Natural killer cell (primary cell): ENCODE data around the gene NUP205. TPM values are rescaled to one million over a fixed set of nuclear protein-coding genes. Genes with fewer than 3 reads are reported as not detected.

ENCODE experiments used
- ATAC-seq, 3 donors: fragments of 150-1000 bp in 2 of 3; fragments of 200-7000 bp in 1 of 3; cut with Tn5 transposase; 1 replicate in 1 of 3; 2 replicates in 2 of 3; pipeline ENCODE4 v1.10.0; 2021; ENCODE audit warnings: mild to moderate bottlenecking in 2 of 3, moderate library complexity in 2 of 3
- DNase-seq, 2 donors: peaks; one replicate each; pipeline versions ENCODE4 v3.0.0 to v3.0.0-alpha.2; 2013 to 2021; ENCODE audit warnings: mixed read lengths in 1 of 2
- H3K27ac ChIP-seq: one replicate; pipeline ENCODE4 v1.5.1; 2013; ENCODE audit warnings: mild to moderate bottlenecking, low read length
- H3K27me3 ChIP-seq: one replicate; pipeline ENCODE4 v1.6.1; 2013; ENCODE audit warnings: low read length; ENCODE audit not compliant: control insufficient read depth, insufficient read depth
- H3K36me3 ChIP-seq: one replicate; pipeline ENCODE4 v1.6.1; 2013; ENCODE audit warnings: low read length; ENCODE audit not compliant: control insufficient read depth, insufficient read depth
- H3K4me1 ChIP-seq: one replicate; pipeline ENCODE4 v1.6.1; 2013; ENCODE audit warnings: low read length; ENCODE audit not compliant: control insufficient read depth, insufficient read depth
- H3K4me3 ChIP-seq: one replicate; pipeline ENCODE4 v1.5.1; 2013; ENCODE audit warnings: low read length
- H3K9me3 ChIP-seq: one replicate; pipeline ENCODE4 v1.6.1; 2013; ENCODE audit warnings: low read length; ENCODE audit not compliant: control insufficient read depth, insufficient read depth
- H3K27ac Mint-ChIP-seq, 2 donors: one replicate each; pipeline ENCODE4 v1.8.0; 2022; ENCODE audit warnings: mild to moderate bottlenecking in 2 of 2, mixed read lengths in 2 of 2, moderate library complexity in 1 of 2
- H3K27me3 Mint-ChIP-seq, 2 donors: one replicate each; pipeline ENCODE4 v1.8.0; 2022; ENCODE audit warnings: low read depth in 2 of 2, mixed read lengths in 2 of 2
- H3K36me3 Mint-ChIP-seq: one replicate; pipeline ENCODE4 v1.8.0; 2022; ENCODE audit warnings: mixed read lengths
- H3K4me1 Mint-ChIP-seq, 2 donors: one replicate each; pipeline ENCODE4 v1.8.0; 2022; ENCODE audit warnings: mixed read lengths in 2 of 2
- H3K4me3 Mint-ChIP-seq: one replicate; pipeline ENCODE4 v1.8.0; 2022; ENCODE audit warnings: mild to moderate bottlenecking, moderate library complexity, mixed read lengths
- H3K9me3 Mint-ChIP-seq, 2 donors: one replicate each; pipeline ENCODE4 v1.8.0; 2022; ENCODE audit warnings: mixed read lengths in 2 of 2
- WGBS: methylation state at CpG from one replicate; pipeline ENCODE4 v1.1.7; 2013; ENCODE audit warnings: missing lambda C conversion rate; ENCODE audit not compliant: insufficient coverage; 5-methylcytosine and 5-hydroxymethylcytosine counted together
- intact Hi-C: fragments of 100-400 bp; cut with micrococcal nuclease; formaldehyde crosslinking; loops from one replicate; pipeline ENCODE4 v1.14.2; 2022
- total RNA-seq, 4 donors: library from RNA; stranded (reverse); fragments of 120-200 nt in 1 of 4; gene quantifications; one replicate each; pipeline versions ENCODE4 v1.2.3 to v1.2.4, GENCODE V29; 2013 to 2022
- TF ChIP-seq, protein P1 (sequence below): fragments of 200-600 bp; IDR thresholded peaks from one replicate; pipeline ENCODE4 v1.8.0; 2022; ENCODE audit warnings: antibody characterized with exemption

The NUP205 gene
- total RNA-seq, 3 donors from 2014 or later (not counting 1 experiment from before 2014, with no cell fraction given), result 45.6 to 55.1 (median 53.7) TPM

DNA sequence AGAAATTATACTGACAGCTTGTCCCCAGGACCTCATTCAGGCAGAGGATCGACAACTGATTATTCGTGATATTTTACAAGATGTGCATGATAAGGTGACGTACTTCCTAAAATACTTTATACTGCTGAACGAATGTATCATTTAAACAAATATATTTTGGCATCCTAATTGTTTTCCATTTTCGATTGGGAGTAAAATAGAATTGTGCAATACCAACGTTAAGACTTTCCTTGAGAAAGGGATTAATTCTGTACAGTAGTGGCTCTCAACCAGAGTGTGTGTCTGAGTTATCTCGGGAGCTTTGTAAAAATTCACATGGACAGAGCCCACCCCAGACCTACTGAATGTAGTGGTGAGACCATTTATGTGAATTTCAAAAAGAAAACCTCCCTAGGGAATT is 60.8 kb downstream of the NUP205 start:
- H3K4me1 ChIP-seq, result no peaks in the 10 kb centered on the region
- Mint-ChIP-seq H3K27me3 (no peaks in the 10 kb centered on the region), H3K27ac (no peak overlapping the region), H3K4me3 (no peak overlapping the region), H3K4me1 (no peaks in the 10 kb centered on the region), H3K36me3 (peaks cover 9% of the 10 kb centered on the region), H3K9me3 (no peaks in the 10 kb centered on the region)
- TF ChIP-seq, protein P1, sequence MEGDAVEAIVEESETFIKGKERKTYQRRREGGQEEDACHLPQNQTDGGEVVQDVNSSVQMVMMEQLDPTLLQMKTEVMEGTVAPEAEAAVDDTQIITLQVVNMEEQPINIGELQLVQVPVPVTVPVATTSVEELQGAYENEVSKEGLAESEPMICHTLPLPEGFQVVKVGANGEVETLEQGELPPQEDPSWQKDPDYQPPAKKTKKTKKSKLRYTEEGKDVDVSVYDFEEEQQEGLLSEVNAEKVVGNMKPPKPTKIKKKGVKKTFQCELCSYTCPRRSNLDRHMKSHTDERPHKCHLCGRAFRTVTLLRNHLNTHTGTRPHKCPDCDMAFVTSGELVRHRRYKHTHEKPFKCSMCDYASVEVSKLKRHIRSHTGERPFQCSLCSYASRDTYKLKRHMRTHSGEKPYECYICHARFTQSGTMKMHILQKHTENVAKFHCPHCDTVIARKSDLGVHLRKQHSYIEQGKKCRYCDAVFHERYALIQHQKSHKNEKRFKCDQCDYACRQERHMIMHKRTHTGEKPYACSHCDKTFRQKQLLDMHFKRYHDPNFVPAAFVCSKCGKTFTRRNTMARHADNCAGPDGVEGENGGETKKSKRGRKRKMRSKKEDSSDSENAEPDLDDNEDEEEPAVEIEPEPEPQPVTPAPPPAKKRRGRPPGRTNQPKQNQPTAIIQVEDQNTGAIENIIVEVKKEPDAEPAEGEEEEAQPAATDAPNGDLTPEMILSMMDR, result no peak
- no peaks in the 10 kb centered on the region for H3K27me3 ChIP-seq
- DNase-seq (no peak), ATAC-seq (no peak)
- no peak overlapping the region for H3K4me3 ChIP-seq
- H3K9me3 ChIP-seq, result no peaks in the 10 kb centered on the region
- WGBS, result 96% methylated on average over 7 of the region's 7 CpGs
- no peak overlapping the region for H3K27ac ChIP-seq
- H3K36me3 ChIP-seq, result peaks cover 64% of the 10 kb centered on the region
- intact Hi-C loops, result no loop called here

DNA sequence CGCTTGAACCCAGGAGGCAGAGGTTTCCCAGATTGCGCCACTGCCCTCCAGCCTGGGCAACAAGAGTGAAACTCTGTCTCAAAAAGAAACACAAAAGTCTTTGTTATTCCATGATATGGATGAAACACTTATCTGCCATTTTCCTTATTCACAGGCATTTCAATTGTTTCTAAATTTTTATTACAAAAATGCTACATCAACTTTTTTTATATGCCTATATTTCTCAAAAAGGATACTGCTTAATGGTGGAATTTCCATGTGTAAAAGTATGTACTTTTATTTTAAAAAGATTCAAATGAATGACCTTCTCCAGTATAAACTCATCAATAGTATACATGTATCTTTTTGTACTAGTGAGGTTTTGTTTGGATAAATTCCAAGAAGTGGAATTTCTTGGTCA is 62.7 kb downstream of the NUP205 start:
- H3K27me3 ChIP-seq, result no peaks in the 10 kb centered on the region
- H3K9me3 ChIP-seq, result no peaks in the 10 kb centered on the region
- H3K27ac ChIP-seq, result no peak overlapping the region
- TF ChIP-seq, protein P1, result no peak
- no peaks in the 10 kb centered on the region for H3K27me3 Mint-ChIP-seq
- H3K9me3 Mint-ChIP-seq, result no peaks in the 10 kb centered on the region
- WGBS, result 97% methylated on average over 2 of the region's 2 CpGs
- intact Hi-C loops, result no loop called here
- no peak overlapping the region for H3K27ac Mint-ChIP-seq
- no peak for DNase-seq
- H3K4me3 ChIP-seq, result no peak overlapping the region
- ATAC-seq, result no peak
- H3K36me3 Mint-ChIP-seq, result peaks cover 16% of the 10 kb centered on the region
- H3K36me3 ChIP-seq, result peaks cover 75% of the 10 kb centered on the region
- H3K4me3 Mint-ChIP-seq, result no peak overlapping the region
- H3K4me1 ChIP-seq, result no peaks in the 10 kb centered on the region
- no peaks in the 10 kb centered on the region for H3K4me1 Mint-ChIP-seq

DNA sequence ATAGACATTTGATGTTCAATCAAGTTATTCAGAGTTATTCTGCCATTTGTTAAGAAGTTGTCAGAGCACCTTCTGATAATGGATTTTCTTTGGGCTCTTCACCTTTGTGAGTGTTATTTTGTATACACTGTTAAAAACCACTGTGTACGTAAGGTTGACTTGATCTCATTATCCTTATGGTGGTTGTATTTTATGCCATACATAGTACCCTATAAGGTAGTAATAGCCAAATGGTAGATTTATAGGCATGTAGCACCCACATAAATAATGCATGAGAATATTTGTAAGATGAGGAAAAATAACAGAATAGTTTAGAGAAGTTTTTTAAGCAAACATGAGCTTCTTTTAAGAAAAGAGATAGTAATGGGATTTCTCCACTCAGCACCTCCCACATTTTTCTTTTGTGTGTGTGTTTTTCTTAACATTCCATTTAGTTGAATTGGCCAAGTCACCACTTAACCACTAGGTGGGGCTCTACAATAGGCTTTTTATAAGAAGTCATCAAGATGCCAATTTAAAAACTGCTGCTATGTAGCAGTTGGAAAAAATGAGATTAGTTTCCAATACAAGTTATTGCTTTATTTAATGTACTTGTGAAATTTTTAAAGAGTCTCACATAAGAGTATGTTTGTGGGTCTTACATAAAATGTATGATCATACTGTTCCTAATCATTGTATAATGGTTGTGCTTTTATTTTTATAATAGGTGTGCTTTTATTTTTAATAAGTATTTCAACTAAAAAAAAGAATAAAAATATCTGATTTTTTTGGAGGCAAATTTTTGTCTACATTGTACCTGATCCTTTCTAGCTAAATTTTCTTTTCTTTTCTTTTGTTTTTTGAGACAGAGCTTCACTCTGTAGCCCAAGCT is 63.5 kb downstream of the NUP205 start:
- H3K36me3 Mint-ChIP-seq, result peaks cover 16% of the 10 kb centered on the region
- Histone ChIP-seq H3K4me3 (no peak overlapping the region), H3K36me3 (peaks cover 76% of the 10 kb centered on the region), H3K27ac (no peak overlapping the region), H3K9me3 (no peaks in the 10 kb centered on the region), H3K4me1 (no peaks in the 10 kb centered on the region), H3K27me3 (no peaks in the 10 kb centered on the region)
- intact Hi-C loops, result loop anchor here (1.0 kb wide), 1 partner anchor 340 kb away; no protein-coding TSS in a partner anchor
- no peaks in the 10 kb centered on the region for H3K4me1 Mint-ChIP-seq
- no peaks in the 10 kb centered on the region for H3K9me3 Mint-ChIP-seq
- H3K27ac Mint-ChIP-seq, result no peak overlapping the region
- DNase-seq, result peak in 1 of 2 donors; percentile 67
- ATAC-seq, result peak; percentile 45 to 60 (median 46)
- H3K27me3 Mint-ChIP-seq, result no peaks in the 10 kb centered on the region
- TF ChIP-seq, protein P1, result peak; percentile 87
- H3K4me3 Mint-ChIP-seq, result no peak overlapping the region
- no CpG with 5 or more reads among the region's 1 CpG for WGBS
